ENCODE results near the gene TNFRSF9.
A peak's percentile ranks its signal among the peaks of the same experiment; 100 is the strongest.

The TNFRSF9 gene

DNA sequence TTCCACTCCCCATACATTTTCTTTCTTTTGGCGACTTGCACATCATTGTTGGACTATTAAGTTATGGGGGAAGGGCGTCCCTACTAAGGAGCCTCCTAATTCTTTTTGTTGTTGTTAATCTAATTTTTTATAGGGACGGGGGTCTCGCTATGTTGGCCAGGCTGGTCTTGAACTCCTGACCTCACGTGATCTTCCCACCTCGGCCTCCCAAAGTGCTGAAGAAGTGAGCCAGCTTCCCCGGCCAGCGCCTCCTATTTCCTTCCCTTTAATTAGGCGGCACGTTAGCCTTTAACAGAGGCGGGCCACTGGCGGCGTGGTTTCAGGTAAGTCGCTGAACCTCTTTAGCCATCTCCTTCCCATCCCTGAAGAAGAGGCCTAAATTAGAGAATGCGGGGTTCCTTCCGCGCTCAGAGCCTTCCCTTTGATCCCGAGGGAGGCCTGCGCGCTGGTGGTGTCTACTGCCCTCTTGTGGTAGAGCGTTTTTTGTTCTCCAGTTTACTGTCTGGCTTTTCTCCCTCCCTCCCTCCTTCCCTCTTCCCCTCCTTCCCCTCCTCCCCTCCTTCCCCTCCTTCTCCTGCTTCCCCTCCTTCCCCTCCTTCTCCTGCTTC is 38.1 kb downstream of the TNFRSF9 start:
- H3K4me3 ChIP-seq (ENCODE audit: low read length) = no peak overlapping the region
- DNase-seq (ENCODE audit: low read depth) = peak; percentile 75
- TF ChIP-seq, protein P1, sequence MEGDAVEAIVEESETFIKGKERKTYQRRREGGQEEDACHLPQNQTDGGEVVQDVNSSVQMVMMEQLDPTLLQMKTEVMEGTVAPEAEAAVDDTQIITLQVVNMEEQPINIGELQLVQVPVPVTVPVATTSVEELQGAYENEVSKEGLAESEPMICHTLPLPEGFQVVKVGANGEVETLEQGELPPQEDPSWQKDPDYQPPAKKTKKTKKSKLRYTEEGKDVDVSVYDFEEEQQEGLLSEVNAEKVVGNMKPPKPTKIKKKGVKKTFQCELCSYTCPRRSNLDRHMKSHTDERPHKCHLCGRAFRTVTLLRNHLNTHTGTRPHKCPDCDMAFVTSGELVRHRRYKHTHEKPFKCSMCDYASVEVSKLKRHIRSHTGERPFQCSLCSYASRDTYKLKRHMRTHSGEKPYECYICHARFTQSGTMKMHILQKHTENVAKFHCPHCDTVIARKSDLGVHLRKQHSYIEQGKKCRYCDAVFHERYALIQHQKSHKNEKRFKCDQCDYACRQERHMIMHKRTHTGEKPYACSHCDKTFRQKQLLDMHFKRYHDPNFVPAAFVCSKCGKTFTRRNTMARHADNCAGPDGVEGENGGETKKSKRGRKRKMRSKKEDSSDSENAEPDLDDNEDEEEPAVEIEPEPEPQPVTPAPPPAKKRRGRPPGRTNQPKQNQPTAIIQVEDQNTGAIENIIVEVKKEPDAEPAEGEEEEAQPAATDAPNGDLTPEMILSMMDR (IDR thresholded peaks at IDR 0.05; ENCODE audit: insufficient read depth, low read depth, low read length, missing control alignments) = peak; percentile 76

DNA sequence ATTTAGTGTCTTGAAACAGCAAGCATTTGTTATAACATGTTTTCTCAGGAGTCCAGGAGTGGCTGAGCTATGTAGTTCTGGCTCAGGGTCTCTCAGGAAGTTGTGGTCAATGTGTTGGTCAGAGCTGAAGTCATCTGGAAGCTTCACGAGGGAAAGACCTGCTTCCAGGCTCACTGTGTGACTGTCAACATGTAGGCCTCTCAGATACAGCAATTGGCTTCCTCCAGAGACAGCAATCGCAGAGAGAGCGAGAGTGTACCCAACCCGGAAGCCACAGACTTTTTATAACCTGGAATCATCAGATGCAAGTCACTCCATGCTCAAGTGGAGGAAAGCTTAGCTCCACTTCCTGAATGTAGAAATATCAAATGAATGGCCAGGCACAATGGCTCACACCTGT is 40.9 kb downstream of the TNFRSF9 start:
- no peak overlapping the region for H3K4me3 ChIP-seq (ENCODE audit: low read length)
- peak; percentile 34 for DNase-seq (ENCODE audit: low read depth)
- TF ChIP-seq, protein P1 (IDR thresholded peaks at IDR 0.05; ENCODE audit: insufficient read depth, low read depth, low read length, missing control alignments) = no peak

DNA sequence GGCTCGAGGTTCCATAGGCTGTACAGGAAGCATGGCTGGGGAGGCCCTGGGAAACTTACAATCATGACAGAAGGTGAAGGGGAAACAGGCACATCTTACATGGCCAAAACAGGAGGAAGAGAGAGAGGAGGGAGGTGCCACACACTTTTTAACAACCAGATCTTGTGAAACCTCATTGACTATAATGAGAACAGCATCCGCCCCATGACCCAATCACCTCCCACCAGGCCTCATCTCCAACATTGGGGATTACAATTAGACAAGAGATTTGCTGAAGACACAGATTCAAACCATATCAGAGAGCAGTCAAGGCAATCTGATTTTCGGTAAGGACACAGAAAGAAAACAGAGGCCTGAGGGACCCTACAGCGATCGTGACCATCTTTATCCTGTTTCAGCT is 41.7 kb downstream of the TNFRSF9 start:
- TF ChIP-seq, protein P1 (IDR thresholded peaks at IDR 0.05; ENCODE audit: insufficient read depth, low read depth, low read length, missing control alignments) = no peak
- no peak overlapping the region for H3K4me3 ChIP-seq (ENCODE audit: low read length)
- no peak for DNase-seq (ENCODE audit: low read depth)

DNA sequence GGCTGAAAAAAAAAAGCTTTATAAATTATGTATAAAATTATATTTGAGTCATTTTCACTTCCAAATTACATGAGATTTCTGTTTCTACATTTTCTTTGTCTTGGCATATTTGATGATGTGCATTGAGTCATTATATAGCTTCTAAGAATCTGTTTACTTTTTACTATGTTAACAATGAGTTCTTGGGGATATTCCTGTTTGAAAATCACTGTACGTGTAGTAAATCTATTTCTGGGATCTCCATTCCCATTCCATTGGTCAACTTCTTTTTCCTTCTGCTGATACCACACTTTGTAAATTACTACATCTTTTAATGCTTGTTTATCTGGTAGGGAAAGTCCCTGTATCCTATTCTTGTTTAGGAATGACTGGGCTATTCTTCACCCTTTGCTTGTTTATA is 43.6 kb downstream of the TNFRSF9 start:
- TF ChIP-seq, protein P1 (IDR thresholded peaks at IDR 0.05; ENCODE audit: insufficient read depth, low read depth, low read length, missing control alignments) = no peak
- no peak overlapping the region for H3K4me3 ChIP-seq (ENCODE audit: low read length)
- DNase-seq (ENCODE audit: low read depth) = no peak

DNA sequence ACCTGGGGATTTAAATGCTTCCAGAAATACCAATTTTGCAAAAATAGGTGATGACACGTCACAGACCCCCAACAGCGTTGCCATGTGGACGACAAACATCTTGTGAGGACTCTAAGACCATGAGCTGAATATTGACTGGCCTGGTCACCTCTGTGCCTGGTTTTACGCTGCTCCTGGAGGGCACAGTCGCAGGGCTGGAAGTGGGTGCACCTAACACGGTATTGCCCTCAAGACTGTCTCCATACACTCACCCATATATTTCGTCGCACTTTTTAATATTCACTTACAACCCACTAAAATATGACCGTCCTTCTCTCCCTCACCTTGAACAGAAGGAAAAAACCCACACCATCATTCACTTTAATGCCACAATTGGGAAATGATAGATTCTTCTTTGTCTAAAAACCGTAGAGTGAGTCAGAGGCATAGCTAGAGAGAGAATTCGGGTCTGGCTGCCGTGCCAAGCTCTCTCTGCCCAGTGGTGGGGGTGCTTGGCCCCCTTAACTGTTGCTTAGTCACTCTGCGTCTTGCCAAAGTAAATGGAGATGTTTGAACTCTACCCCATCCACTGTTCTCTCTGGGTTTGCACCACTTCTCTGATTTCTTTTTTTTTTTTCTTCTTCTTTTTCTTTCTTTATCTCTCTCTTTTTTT is 47.0 kb downstream of the TNFRSF9 start:
- H3K4me3 ChIP-seq (ENCODE audit: low read length) = no peak overlapping the region
- no peak for DNase-seq (ENCODE audit: low read depth)
- TF ChIP-seq, protein P1 (IDR thresholded peaks at IDR 0.05; ENCODE audit: insufficient read depth, low read depth, low read length, missing control alignments) = no peak

DNA sequence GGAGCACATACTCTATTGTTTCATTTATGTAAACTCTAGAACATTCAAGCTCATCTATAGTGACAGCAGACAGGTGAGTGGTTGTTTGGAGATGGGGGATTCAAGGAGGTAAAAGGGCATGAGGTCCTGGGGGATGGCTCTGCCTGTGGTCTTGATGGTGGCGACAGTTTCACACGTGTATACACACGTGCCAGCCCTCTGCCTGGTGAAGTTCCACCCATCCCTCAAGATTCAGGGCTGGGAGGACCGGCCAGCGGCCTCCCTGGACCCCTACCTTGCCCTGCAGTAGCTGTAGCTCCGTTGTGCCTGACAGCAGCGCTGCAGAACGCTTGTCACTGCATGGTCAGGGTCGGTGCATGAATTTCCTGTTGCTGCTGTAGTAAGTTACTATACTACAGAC is 48.8 kb downstream of the TNFRSF9 start:
- H3K4me3 ChIP-seq (ENCODE audit: low read length) = no peak overlapping the region
- DNase-seq (ENCODE audit: low read depth) = no peak
- TF ChIP-seq, protein P1 (IDR thresholded peaks at IDR 0.05; ENCODE audit: insufficient read depth, low read depth, low read length, missing control alignments) = no peak

DNA sequence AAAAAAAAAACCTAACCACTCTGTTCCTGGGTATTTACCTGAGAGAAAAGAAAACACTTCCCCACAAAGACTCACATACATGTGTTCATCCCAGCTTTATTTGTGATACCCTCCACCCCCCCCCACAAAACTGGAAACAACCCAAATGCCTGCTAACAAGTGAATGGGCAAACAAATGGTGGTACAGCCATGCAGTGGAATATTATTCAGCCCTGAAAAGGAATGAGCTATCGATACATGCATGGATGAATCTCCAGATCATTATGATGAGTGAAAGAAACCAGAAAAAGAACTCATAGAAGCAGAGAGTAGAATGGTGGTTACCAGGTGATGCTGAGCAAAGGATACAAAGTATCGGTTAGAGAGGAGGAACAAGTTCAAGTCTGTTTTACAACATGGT is 49.8 kb downstream of the TNFRSF9 start:
- DNase-seq (ENCODE audit: low read depth) = no peak
- TF ChIP-seq, protein P1 (IDR thresholded peaks at IDR 0.05; ENCODE audit: insufficient read depth, low read depth, low read length, missing control alignments) = no peak
- no peak overlapping the region for H3K4me3 ChIP-seq (ENCODE audit: low read length)

Measured in epithelial cell of esophagus (primary cell).